ENCODE data around the gene UBQLN3. TPM values are rescaled to one million over a fixed set of nuclear protein-coding genes. Genes with fewer than 3 reads are reported as not detected.
A peak's percentile ranks its signal among the peaks of the same experiment; 100 is the strongest.

UBQLN3 gene
- not detected in 2 replicates for total RNA-seq (2014; rRNA removed; shearing (Covaris generic))
- not detected in 2 replicates for total RNA-seq (2022)
- Bru-seq, nascent RNA = not detected
- not detected for BruChase-seq, experiment 1, labeled RNA remaining after a 6-hour chase
- BruChase-seq, experiment 2, labeled RNA remaining after a 2-hour chase = percentile 18 among the genes with signal in this experiment
- long read RNA-seq = 0 reads

DNA sequence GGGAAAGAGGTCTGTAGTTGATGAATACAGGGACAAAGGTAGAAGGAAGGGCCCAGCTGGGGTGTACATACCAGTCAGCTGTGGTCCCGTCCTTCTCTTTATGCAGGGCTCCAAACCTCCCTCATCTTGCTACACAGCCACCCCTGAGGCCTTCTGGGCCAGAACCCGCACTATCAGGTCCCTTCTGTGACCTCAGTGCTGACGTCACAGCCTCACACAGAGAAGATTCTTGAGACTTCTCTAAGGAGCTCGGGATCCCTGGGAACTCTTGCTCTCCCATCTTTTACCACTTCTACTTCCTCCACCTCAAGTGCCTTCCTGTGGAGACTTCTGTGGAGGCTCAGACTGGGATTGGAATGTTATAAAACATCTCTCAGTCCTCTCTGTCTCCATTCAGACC, at the start of gene UBQLN3:
Gene UBQLN3, minus strand, starts transcription at position 155 of the 400 bp plus-strand sequence. CDS start 399 bp downstream, outside the sequence.
- Histone ChIP-seq H3K4me3 (ENCODE audit: low read depth, low read length, poor library complexity, severe bottlenecking) (no peak within 1 kb of the TSS), H3K27ac (ENCODE audit: low read depth, low read length, poor library complexity, severe bottlenecking) (no peak within 1 kb of the TSS), H3K4me1 (ENCODE audit: insufficient read depth, low read length, poor library complexity, severe bottlenecking) (no peaks in the 10 kb centered on the region), H3K9me3 (ENCODE audit: low read length) (no peaks in the 10 kb centered on the region), H3K79me2 (ENCODE audit: insufficient read depth, low read depth, low read length) (no peaks in the 10 kb centered on the region), H2AFZ (ENCODE audit: low read length) (no peak within 1 kb of the TSS), H4K20me1 (ENCODE audit: insufficient read depth, low read length) (no peaks in the 10 kb centered on the region), H3K36me3 (ENCODE audit: insufficient read depth, low read length) (no peaks in the 10 kb centered on the region), H3K4me2 (ENCODE audit: low read length) (no peak within 1 kb of the TSS), H3K9me2 (ENCODE audit: insufficient read depth, low read length) (no peaks in the 10 kb centered on the region)
- DNase-seq (ENCODE audit: low spot score) = no peak
- POLR2A ChIA-PET = no interaction called here
- no peak for TF ChIP-seq EZH2phosphoT487 (IDR thresholded peaks at IDR 0.05; ENCODE audit: borderline replicate concordance, low read depth, low read length)
- TF ChIP-seq, protein P1, sequence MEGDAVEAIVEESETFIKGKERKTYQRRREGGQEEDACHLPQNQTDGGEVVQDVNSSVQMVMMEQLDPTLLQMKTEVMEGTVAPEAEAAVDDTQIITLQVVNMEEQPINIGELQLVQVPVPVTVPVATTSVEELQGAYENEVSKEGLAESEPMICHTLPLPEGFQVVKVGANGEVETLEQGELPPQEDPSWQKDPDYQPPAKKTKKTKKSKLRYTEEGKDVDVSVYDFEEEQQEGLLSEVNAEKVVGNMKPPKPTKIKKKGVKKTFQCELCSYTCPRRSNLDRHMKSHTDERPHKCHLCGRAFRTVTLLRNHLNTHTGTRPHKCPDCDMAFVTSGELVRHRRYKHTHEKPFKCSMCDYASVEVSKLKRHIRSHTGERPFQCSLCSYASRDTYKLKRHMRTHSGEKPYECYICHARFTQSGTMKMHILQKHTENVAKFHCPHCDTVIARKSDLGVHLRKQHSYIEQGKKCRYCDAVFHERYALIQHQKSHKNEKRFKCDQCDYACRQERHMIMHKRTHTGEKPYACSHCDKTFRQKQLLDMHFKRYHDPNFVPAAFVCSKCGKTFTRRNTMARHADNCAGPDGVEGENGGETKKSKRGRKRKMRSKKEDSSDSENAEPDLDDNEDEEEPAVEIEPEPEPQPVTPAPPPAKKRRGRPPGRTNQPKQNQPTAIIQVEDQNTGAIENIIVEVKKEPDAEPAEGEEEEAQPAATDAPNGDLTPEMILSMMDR (conservative IDR thresholded peaks at IDR 0.05; ENCODE audit: low read length) = no peak
- intact Hi-C loops (cut with micrococcal nuclease; ENCODE audit: unreplicated experiment) = no loop called here
- BruUV-seq (replicated peaks) = no TSS peak
- CTCF ChIA-PET (ENCODE audit: unreplicated experiment) = no interaction called here

DNA sequence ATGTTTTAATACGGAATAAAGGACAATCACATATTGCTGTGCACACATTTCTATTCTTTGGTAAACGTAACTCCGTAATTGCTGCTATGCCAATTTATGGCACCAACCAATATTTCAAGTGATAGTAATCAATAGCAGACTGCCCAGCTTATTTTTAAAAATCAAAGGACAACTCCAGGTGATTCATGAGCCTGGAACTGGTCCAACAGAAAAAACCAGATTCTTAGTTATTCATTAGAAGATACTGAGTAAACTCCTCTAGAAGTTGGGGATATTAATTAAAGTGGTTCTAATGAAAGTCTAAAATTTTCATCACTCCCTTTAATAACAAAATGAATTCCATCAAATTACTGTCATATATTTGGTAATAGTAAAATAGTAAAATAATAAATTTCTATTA, 48.0 kb upstream of the UBQLN3 start:
- DNase-seq (ENCODE audit: low spot score) = no peak
- CTCF ChIA-PET (ENCODE audit: unreplicated experiment) = no interaction called here
- POLR2A ChIA-PET = interaction anchor here (1.4 kb wide), 1 partner anchor 73 kb away, joined by 3 read pairs; no protein-coding TSS in a partner anchor

More for the DNA sequence above, 48.0 kb upstream of the UBQLN3 start:
- intact Hi-C loops (cut with micrococcal nuclease; ENCODE audit: unreplicated experiment) = no loop called here
- H3K4me3 ChIP-seq (ENCODE audit: low read depth, low read length, poor library complexity, severe bottlenecking) = no peak overlapping the region
- no peaks in the 10 kb centered on the region for H4K20me1 ChIP-seq (ENCODE audit: insufficient read depth, low read length)
- H3K79me2 ChIP-seq (ENCODE audit: insufficient read depth, low read depth, low read length) = no peaks in the 10 kb centered on the region
- H3K4me2 ChIP-seq (ENCODE audit: low read length) = no peak overlapping the region
- H3K9me2 ChIP-seq (ENCODE audit: insufficient read depth, low read length) = no peaks in the 10 kb centered on the region
- H3K4me1 ChIP-seq (ENCODE audit: insufficient read depth, low read length, poor library complexity, severe bottlenecking) = no peaks in the 10 kb centered on the region
- no peak for TF ChIP-seq EZH2phosphoT487 (IDR thresholded peaks at IDR 0.05; ENCODE audit: borderline replicate concordance, low read depth, low read length)
- TF ChIP-seq, protein P1 (conservative IDR thresholded peaks at IDR 0.05; ENCODE audit: low read length) = no peak
- H2AFZ ChIP-seq (ENCODE audit: low read length) = no peak overlapping the region
- no peaks in the 10 kb centered on the region for H3K36me3 ChIP-seq (ENCODE audit: insufficient read depth, low read length)
- no peak overlapping the region for H3K27ac ChIP-seq (ENCODE audit: low read depth, low read length, poor library complexity, severe bottlenecking)
- H3K9me3 ChIP-seq (ENCODE audit: low read length) = no peaks in the 10 kb centered on the region
- no TSS peak for BruUV-seq (replicated peaks)
